Keratinocyte (primary cell): ENCODE measurements around the gene TOX3.

Experiments
- EZH2 ChIP-seq: IDR thresholded peaks from one replicate; pipeline ENCODE4 v1.6.1; 2012; ENCODE audit warnings: inconsistent platforms, mild to moderate bottlenecking, low read length, moderate library complexity
- TF ChIP-seq, protein P1 (sequence below), 3 experiments: IDR thresholded peaks in 1 of 3; conservative IDR thresholded peaks in 1 of 3; optimal IDR thresholded peaks in 1 of 3; 2 replicates in 2 of 3; 3 replicates in 1 of 3; pipeline versions ENCODE3 to v1.5.1; 2011; ENCODE audit warnings: low read length in 3 of 3, mild to moderate bottlenecking in 3 of 3, moderate library complexity in 2 of 3, control low read depth in 1 of 3, inconsistent platforms in 1 of 3; ENCODE audit not compliant: insufficient read depth in 2 of 3; ENCODE audit errors: extremely low read depth in 1 of 3

DNA sequence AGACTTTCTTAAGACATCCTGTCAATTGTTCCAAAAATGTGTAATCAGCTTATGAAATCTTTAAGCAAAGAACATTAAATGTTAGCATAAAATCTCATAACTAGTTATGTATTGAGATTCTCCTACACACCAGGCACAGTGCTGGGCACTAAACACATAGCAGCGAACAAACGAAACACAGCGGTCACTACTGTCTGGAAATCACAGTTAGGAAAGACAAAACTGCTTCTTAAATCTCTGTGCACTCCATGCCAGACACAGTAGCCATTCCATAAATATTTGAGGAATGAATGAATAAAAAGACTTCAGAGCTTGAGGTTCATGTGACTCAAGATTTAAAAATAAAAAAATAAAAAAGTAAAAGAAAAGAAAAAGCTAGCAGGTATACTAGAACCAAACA, 20.1 kb downstream of the TOX3 start:
- TF ChIP-seq, protein P1, sequence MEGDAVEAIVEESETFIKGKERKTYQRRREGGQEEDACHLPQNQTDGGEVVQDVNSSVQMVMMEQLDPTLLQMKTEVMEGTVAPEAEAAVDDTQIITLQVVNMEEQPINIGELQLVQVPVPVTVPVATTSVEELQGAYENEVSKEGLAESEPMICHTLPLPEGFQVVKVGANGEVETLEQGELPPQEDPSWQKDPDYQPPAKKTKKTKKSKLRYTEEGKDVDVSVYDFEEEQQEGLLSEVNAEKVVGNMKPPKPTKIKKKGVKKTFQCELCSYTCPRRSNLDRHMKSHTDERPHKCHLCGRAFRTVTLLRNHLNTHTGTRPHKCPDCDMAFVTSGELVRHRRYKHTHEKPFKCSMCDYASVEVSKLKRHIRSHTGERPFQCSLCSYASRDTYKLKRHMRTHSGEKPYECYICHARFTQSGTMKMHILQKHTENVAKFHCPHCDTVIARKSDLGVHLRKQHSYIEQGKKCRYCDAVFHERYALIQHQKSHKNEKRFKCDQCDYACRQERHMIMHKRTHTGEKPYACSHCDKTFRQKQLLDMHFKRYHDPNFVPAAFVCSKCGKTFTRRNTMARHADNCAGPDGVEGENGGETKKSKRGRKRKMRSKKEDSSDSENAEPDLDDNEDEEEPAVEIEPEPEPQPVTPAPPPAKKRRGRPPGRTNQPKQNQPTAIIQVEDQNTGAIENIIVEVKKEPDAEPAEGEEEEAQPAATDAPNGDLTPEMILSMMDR (optimal IDR thresholded peaks at IDR 0.05 in 1 of 3, IDR thresholded peaks at IDR 0.05 in 1 of 3, conservative IDR thresholded peaks at IDR 0.05 in 1 of 3; ENCODE audit: extremely low read depth in 1 of 3, insufficient read depth in 2 of 3, low read length in 3 of 3), result no peak
- TF ChIP-seq EZH2, result no peak
